GM21360 (cell line): ENCODE measurements around the gene HECTD4.

ENCODE experiments used
- ATAC-seq: cut with Tn5 transposase; IDR thresholded peaks from one replicate; pipeline ENCODE4 v1.9.1; 2021; ENCODE audit warnings: mild to moderate bottlenecking, moderate library complexity; ENCODE audit not compliant: unreplicated experiment

The HECTD4 gene

GRCh38 chr12:112322882-112323547 is 59.2 kb downstream of the HECTD4 start:
- no peak for ATAC-seq

- ATAC-seq, result no peak
Observed at GRCh38 chr12:112322441-112322840, 59.8 kb downstream of the HECTD4 start.

- no peak for ATAC-seq
Observed at GRCh38 chr12:112321245-112321644, 61.0 kb downstream of the HECTD4 start.

GRCh38 chr12:112319395-112319794 is 62.8 kb downstream of the HECTD4 start:
- ATAC-seq, result no peak

GRCh38 chr12:112317481-112317880 is 64.8 kb downstream of the HECTD4 start:
- no peak for ATAC-seq

GRCh38 chr12:112314981-112315380 is 67.2 kb downstream of the HECTD4 start:
- no peak for ATAC-seq

GRCh38 chr12:112309797-112310196 is 72.4 kb downstream of the HECTD4 start:
- no peak for ATAC-seq

GRCh38 chr12:112308652-112309051 is 73.6 kb downstream of the HECTD4 start:
- no peak for ATAC-seq

GRCh38 chr12:112308161-112308560 is 74.1 kb downstream of the HECTD4 start:
- ATAC-seq, result no peak

- ATAC-seq, result no peak
Observed at GRCh38 chr12:112307317-112308011, 74.8 kb downstream of the HECTD4 start.

- ATAC-seq, result no peak
Observed at GRCh38 chr12:112305951-112306350, 76.3 kb downstream of the HECTD4 start.

- ATAC-seq, result no peak
Observed at GRCh38 chr12:112304436-112304835, 77.8 kb downstream of the HECTD4 start.

- ATAC-seq, result no peak
Observed at GRCh38 chr12:112303799-112304198, 78.4 kb downstream of the HECTD4 start.

- peak; percentile 97 for ATAC-seq
Observed at GRCh38 chr12:112303004-112303403, 79.2 kb downstream of the HECTD4 start.

GRCh38 chr12:112299704-112300103 is 82.5 kb downstream of the HECTD4 start:
- no peak for ATAC-seq

GRCh38 chr12:112297188-112297587 is 85.0 kb downstream of the HECTD4 start:
- ATAC-seq, result no peak

GRCh38 chr12:112296183-112296582 is 86.0 kb downstream of the HECTD4 start:
- no peak for ATAC-seq

- ATAC-seq, result no peak
Observed at GRCh38 chr12:112294793-112295192, 87.4 kb downstream of the HECTD4 start.

- ATAC-seq, result no peak
Observed at GRCh38 chr12:112288638-112289037, 93.6 kb downstream of the HECTD4 start.

- ATAC-seq, result no peak
Observed at GRCh38 chr12:112285600-112286401, 96.4 kb downstream of the HECTD4 start.

GRCh38 chr12:112283546-112283945 is 98.7 kb downstream of the HECTD4 start:
- ATAC-seq, result no peak

GRCh38 chr12:112282920-112283319 is 99.3 kb downstream of the HECTD4 start:
- ATAC-seq, result no peak
